Inflammatory macrophage treated with lipopolysaccharide for 1 hour (primary cell): ENCODE results near the gene HDAC5.
A peak's percentile ranks its signal among the peaks of the same experiment; 100 is the strongest.
"Not testable (repeated sequence)": the region's sequence is repeated elsewhere in the genome, so short reads cannot be mapped to it uniquely, and the experiment has no call there.

Experiments used
- DNase-seq, 2 donors: peaks; one replicate each; pipeline ENCODE4 v3.0.0-alpha.2; 2020 to 2022

HDAC5 gene

DNA sequence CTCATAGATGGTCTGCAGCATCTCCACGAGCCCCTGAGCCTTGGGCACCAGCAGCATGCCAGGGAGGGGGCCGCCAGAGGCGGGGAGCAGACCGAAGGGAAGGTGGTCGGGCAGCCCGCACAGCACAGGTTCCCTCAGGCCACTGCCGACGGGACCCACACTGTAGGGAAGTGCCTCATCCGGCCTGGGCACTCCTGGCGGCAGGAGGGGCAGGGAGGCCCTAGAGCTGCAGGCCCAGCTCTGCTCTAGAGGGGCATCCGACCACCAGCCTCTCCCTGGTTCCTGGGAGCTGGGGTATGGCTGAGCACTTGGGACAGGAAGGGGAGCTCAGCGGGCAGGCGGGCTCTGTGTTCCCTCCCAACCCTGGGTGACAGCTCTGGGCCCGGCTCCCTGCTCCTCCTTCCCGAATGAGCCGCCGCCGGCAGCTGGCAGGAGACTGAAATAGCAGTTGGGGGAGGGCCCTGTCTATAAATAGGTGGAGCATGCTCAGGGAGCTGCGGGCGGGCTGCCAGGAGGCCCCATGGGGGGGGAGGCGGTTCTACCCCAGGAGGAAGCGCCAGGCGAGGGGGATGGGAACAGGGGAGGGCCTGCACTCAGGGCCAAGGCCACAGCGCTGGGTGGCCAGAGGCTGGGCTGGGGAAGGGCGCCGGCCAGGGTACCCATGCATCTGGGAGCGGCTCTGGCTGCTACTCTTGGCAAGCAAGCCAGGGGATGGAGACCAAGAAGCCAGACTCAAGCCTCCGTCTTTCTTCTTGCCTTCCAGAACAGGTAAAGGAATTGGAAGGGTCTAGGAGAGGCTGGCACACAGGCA lies 12.4 kb downstream of the HDAC5 start:
- DNase-seq, result peak; percentile 69 to 71

DNA sequence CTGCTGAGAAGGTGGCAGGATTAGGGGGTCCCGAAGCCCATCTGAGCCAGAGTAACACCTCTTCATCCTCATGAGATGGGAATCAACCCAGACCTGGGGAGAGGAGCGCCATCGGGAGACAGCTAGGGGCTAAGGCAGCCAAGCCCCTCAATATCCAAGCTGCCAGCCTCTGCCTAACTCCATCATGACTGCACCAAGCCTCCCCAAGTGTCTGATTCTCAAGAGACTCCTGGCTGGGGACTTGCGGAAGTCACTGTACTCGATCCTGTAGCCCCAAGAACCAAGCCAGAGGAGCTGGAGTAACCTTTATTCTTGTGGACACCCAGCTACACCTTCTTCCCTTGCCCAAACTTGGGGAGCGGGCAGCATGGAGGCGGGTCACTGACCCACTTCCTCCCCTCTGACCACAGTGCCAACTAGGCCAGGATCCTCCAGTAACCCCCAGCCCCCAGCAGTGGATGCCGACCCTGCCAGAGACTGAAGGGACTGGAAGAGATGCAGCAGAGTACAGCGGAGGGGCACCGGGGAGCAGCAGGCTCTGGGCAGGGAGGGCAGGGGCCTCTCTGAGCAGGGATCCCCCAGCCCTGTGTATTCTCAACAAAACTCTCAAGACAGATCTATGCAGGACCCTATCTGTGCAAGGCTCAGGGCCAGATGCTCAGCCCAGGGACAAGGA lies 13.3 kb downstream of the HDAC5 start:
- no peak for DNase-seq

DNA sequence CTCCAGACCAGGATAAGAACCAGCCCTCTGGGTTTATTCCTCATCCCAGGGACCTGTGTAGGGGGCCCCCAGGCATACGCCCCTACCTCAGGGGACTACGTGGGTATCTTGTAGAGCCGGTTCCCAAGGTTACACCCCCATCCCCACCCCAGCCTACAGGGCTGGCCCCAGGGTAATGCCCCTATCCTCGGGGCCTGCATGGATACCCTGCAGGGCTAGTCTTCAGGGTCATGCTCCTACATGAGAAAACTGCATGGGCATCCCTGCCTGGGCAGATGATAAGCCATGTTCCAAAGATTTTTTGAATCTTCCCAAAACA lies 14.2 kb downstream of the HDAC5 start:
- no peak for DNase-seq

DNA sequence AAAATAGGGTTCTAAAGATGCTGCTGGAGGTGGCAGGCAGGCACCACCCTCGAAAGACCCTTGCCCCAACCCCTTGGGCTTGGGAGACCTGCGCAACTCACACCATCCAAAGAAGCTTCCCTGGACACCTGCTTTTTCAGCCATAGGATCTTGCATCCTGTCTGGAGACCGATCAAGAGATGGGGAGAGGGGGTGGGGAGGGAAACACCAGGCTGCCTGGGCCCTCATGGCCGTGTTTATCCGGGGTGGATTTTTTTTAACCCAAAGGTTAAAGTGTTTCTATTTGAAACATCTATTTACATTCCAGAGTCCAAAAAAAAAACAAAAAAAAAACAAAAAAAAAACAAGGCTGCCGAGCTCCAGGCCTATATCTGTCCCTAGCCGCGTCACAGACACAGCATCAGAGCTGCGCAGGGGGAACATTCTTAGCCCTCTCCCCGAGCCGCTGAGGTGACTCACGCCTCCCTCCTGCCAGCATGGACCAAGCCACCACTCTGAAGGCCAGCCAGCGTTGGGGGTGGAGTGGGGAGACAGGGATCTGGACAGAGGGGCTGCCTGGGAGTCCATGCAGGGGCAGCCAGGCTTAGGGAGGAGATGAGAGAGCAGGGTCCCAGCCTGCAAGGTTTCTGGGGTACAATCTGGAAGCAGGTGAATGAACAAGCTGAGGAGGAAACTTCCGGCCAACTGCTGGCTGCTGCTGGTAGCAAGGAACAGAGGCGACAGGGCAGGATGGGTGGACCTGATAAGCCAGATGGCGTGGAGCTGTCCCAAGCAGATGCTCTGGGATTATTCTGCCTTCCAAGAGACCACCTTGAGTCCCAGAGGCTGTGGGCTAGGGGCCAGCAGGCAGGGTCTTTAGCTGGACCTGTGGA lies 14.8 kb downstream of the HDAC5 start:
- DNase-seq, result no peak

DNA sequence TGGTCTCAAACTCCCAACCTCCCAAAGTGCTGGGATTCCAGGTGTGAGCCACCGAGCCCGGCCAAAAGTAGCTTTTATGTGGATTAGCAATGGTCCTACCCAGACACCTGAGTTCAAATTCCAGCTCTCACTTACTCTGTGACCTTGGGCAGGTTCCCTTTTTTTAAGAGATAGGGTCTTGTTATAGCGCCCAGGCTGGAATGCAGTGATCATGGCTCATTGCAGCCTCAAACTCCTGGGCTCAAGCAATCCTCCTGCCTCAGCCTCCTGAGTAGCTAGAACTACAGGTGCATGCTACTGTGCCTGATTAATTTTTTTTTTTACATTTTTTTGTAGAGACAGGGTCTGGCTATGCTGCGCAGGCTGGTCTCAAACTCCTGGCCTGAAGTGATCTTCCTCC lies 16.6 kb downstream of the HDAC5 start:
- DNase-seq, result no peak

DNA sequence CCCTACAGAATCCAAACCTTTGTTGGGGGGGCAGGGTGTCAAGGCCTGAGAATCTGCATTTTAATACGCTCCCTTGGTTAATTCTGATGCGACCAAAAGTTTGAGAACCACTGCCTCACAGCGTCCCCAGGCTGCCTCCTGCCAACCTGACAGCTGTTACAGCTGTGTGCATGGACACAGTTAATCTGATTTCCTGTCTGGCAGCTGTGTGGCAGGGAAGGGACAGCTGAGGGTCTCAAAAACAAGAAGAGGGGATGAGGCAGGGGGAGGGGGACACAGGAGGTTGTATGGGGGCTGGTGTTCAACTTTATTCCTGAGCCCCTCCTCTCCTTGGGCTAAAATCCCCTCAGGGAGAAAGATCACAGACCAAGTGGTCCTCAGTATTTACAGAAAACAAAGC lies 17.5 kb downstream of the HDAC5 start:
- no peak for DNase-seq

DNA sequence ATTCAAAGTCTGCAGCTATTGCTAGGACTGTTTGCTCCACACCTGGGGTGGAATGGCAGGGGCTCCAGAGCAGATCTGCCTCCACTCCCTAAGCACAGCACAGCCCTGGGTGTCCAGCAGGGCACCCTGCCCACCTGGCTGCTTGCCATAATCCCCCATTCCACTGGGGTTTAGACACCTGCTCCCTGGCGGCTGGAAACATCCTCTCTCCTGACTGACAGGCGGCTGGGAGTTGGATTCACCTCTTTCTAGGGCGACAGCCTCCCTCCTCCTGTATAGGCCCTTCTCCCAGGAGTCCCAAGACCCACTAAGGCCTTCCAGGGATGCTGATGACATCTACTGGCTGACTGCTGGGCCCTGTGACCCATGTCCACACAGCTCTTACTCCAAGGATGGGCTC lies 18.0 kb downstream of the HDAC5 start:
- no peak for DNase-seq

DNA sequence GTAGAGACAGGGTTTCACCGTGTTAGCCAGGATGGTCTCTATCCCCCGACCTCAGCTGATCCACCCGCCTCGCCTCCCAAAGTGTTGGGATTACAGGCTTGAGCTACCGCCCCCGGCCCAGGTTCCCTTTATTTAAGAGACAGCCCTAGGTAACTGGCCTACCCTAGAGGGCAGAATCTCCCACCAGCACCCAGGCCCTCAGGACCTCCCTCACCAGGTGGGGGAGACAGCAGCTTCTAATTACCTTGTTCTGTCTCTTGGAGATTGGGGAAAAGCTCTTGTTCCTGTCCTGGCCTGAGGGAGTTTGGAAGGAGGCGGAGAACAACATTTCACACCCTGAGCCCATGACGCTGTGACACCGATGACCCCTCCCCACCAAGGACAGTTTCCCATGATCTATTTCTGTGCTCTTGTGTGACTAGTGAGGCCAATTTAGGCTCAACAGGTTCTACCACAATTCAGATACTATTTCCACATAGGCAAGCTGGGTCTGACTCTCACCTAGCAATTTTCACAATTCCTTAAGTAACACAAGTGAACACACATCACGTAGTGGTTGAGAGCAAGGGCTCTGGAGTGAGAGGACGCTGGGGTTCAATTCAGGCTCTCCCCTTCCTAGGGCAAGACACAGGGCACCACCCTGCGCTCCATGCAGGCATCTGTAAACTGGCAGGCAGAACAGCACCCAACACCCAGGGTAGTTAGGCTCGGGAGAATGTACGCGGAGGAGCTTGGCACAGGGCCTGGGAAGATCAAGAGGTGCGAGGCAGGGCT lies 20.4 kb downstream of the HDAC5 start:
- no peak for DNase-seq

DNA sequence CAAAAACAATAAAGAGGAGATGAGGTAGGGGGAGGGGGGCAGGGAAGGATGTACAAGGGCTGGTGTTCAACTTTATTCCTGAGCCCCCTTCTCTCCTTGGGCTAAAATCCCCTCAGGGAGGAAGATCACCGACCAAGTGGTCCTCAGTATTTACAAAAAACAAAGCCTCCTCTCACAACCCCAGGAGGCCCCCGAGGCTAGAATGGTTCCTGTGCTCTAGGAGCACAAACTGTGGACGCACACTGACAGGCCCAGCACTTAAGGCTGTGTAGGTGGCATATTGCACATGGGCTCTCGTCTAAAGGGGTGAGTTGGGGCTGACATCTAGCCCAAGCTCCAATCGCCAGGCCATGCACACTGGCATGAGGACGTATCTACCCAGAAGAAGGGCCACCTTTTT lies 21.6 kb downstream of the HDAC5 start:
- not testable (repeated sequence) for DNase-seq

DNA sequence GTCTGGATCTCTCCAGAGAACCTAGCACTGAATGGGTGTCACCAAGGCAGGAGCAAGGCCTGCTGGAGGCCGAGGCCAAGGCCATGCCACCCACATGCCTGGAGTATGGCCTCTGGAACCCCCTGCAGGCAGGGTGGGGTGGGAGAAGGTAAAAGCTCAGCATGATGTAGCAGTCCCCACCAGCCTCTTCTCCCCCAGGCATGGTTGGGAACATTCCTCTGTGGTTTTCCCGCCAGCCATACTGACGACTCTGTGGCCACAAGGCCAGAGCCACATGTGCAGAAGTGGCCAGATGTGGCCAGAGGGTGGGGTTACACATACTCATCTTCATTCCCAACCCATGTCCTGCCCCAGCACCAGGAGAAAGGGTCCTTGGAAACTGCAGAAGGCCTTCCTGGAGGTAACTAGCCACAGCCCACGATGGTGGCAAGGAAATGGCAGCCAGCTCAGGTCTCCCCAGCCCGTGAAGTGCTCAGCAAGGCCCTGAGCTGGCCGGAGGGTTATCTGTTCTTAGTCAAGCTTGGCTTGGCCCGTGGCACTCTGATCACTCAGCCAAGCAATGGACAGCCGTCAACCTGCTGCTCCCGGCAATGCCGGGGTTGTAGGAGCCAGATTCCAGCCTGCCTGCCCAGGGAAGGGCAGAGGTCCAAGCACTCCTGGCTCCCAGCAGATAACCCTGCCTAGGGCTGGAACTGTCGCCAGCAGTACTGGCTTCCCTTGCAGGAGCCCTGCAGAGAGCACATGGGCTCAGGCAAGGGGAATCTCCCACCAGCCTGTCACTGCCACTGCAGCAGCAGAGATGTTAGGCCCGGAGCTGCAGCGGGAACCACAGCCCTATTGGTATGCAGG lies 26.1 kb downstream of the HDAC5 start:
- no peak for DNase-seq

DNA sequence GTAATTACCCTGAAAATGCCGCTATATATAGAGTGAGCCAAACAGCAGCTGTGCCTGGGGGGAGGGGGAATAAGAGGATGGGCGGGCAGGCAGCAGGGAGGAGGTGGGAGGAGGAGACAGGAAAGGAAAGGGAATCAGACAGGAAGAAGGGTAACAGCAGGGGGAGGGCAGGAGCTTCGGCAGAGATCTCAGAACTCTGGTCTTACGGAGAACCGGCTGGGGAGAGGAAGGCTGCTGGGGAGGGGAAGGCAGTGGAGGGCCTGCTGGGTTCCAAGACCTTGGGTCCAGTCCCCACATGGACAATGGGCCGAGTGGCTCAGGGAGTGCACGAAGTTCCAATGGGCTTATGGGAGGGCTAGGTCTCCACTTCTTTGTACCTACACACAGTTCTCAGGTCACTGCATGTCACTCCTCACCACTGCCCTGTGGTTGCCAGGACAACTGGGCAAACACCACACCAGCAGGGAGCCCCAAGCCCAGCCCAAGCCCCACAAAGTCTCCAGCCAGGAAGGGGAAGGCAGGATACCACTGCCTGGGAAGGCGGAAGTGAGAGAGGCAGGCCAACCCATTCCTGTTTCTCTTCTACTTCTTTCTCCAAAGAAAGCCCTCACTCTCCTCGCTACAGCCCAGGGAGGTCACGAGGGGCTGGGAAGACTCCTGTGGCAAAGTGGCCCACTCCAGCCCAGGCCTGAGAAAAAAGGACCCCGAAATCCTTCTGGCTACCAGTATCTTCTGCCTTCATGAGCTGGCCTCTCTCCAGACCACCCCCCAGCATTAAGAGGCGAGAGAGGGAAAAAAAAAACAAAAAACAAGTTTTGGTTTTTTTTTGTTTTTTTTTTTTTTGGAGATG lies 27.6 kb downstream of the HDAC5 start:
- peak; percentile 57 for DNase-seq

DNA sequence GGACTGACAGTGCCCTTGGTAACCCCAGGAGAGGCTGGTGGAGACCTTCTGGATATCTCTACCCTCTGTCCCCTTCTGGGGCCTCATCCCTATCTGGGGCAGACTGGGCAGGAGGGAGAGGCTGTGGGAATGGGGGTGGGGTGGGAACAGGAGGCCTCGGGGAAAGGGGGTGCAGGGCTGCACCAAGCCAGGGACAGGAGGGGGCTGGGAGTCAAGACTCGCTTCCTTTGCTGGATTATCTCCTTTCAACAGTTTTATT lies 28.1 kb downstream of the HDAC5 start:
- DNase-seq, result no peak

DNA sequence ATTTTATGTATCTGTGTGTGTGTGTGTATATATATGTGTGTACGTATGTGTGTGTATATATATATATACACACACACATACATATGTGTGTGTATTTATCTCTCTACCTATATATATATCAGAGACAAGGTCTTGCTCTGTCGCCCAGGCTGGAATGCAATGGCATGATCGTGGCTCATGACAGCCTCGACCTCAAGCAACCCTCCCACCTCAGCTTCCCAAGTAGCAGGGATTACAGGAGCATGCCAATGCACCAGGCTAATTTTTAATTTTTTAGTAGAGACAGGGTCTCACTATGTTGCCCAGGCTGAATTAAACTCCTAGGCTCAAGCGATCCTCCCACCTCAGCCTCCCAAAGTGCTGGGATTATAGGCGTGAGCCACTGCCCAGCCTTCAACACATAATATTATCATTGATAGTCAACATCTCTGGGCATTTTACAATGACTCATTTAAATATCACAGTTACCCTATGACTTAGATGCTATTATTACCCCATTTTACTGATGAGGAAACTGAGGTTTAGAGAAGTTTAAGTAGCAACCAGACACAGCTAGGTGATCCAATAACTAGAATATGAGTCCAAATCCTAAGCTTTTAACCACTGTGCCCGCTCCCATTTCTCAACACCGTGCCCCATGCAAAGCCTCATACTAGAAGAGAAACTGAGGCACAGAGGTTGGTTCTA lies 28.6 kb downstream of the HDAC5 start:
- DNase-seq, result peak in 1 of 2 donors; percentile 25

DNA sequence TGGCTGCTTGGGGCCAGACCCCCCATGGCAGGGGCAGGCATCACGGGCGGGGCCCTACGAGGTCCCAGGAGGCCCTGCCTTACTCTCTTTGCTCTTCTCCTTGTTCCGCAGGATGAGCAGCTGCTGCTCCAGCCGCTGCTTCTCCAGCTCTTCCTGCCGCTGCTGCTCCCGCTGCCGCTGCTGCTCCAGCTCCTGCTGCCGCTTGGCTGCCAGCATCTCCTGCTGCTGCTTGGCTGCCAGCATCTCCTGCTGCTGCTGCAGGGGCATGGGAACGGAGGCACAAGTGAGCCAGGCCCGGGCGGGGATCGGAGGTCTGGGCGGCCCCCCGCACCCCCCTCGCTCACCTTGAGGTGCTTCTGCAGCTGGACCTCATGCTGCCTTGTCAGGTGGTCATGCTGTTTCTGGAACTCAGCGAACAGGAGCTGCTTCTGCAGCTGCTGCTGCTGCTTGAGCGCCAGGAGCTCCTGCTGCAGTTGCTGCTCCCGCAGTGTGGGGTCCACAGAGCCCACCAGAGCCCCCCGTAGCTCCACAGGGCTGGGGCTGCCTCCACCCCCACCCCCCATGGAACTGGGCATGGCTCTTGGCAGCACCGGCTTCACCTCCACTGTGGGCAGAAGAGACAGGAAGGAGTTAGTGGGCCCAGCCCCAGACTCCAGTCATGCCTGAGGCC lies 30.1 kb downstream of the HDAC5 start:
- DNase-seq, result no peak

DNA sequence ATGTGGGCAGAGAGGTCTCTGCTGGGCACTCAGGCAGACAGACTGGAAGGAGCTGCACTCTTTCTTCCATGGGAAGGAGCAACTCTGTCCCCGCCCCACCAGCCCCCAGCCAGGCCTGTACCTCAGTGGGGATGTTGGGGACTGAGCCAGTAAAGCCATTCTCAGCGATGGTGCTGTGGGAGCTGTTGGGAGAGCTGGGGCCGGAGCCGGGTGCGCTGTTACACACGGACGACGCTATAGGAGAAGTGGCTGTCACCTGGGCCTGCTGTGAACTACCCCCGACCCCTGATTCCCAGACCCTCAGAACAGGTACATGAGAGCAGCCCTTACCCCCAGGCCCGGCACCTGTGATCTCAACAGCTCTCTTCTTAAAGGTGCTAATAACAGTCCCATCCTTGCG lies 31.4 kb downstream of the HDAC5 start:
- DNase-seq, result no peak

DNA sequence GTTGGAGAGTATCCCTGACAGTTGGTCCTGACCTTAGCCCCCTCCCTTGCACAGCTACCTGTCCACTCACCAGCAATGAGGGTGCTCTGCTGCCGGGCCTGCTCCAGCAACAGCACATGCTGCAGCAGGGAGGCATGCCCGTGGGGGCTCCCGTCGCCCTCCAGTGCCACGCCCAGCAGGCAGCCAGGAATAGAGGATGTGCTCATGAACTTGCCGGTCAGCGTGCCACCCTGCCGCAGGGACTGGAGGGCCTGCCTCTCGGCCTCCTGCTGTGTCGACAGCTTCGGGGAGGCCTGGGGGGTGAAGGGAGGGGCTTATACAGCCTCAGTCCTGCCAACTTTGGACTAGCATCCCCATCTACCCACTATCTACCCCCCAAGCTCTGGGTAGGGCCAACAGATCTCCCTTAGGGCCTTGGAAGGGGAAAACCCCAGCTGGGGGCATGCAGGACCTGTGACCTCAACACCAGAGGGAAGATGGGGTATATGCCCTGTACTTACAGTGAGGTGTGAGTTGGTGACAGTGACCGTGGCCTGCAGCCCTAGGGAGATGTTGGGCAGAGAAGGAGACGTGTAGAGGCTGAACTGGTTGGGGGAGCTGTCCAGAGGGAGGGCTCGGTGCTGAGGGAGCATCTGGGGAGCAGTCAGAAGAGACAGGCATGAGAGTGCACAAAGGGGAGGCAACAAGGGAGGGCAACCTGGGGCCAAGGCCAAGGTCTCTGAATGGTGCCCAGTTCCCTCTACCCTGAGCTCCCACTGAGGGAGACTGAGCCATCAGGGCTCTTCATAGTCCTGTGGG lies 32.0 kb downstream of the HDAC5 start:
- no peak for DNase-seq

DNA sequence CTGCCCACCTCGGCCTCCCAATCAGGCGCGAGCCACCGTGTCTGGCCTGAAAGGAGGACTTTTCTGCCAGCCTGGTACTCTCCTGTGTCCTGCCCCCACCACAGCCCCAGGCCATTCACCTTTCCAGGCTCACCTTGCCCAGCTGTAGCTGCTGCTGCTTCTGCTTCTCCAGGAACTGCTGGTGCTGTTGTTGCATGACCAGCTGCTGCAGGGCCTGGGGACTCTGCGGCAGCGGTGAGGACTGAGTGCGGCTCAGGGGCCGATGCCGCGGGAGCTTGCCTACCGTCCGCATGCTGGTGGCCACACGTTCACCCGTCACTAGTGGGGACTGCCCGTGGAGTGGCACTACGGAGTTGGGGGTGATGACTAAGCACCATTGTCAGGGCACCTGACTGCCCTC lies 35.2 kb downstream of the HDAC5 start:
- DNase-seq, result no peak

DNA sequence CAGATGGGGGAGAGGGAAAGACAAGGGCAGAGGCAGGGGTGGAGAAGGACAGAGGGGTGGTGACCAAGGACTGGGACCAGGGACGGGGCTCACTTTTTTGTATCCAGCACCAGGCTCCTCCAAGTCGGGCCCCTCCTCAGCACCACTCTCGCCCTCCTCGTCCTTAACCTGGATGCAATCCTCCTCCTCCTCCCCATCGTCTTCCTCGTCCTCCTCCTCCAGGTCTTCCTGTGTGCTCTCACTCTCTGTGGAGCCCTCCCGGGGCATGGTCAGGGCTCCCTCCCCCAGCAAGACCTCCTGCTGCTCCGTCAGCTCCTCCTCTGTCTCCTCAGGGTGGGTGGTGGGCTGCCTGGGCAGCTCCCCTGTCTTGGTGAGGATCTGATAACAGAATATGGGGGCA lies 36.1 kb downstream of the HDAC5 start:
- no peak for DNase-seq
